ENCODE results near the gene SPAG6.

- TF ChIP-seq CTCF (IDR thresholded peaks at IDR 0.05; ENCODE audit: insufficient read depth, low read length), result no peak
- no peak for TF ChIP-seq POLR2AphosphoS5 (IDR thresholded peaks at IDR 0.05; ENCODE audit: low read depth)
- TF ChIP-seq GABPA (IDR thresholded peaks at IDR 0.05; ENCODE audit: low read depth), result no peak
- no peak for TF ChIP-seq SPI1 (IDR thresholded peaks at IDR 0.05; ENCODE audit: borderline replicate concordance, low read depth)
- no peak for TF ChIP-seq REST (IDR thresholded peaks at IDR 0.05; ENCODE audit: insufficient replicate concordance, low read depth)
Observed at GRCh38 chr10:22344781-22345300, 455 bp upstream of the SPAG6 start.

Measured in HL-60 (cell line).